Stromal cell of bone marrow (primary cell): ENCODE results near the gene STK10.

Source experiments
- DNase-seq: peaks from one replicate; pipeline ENCODE4 v3.0.0-alpha.2; 2012; ENCODE audit warnings: low read depth

STK10 gene

DNA sequence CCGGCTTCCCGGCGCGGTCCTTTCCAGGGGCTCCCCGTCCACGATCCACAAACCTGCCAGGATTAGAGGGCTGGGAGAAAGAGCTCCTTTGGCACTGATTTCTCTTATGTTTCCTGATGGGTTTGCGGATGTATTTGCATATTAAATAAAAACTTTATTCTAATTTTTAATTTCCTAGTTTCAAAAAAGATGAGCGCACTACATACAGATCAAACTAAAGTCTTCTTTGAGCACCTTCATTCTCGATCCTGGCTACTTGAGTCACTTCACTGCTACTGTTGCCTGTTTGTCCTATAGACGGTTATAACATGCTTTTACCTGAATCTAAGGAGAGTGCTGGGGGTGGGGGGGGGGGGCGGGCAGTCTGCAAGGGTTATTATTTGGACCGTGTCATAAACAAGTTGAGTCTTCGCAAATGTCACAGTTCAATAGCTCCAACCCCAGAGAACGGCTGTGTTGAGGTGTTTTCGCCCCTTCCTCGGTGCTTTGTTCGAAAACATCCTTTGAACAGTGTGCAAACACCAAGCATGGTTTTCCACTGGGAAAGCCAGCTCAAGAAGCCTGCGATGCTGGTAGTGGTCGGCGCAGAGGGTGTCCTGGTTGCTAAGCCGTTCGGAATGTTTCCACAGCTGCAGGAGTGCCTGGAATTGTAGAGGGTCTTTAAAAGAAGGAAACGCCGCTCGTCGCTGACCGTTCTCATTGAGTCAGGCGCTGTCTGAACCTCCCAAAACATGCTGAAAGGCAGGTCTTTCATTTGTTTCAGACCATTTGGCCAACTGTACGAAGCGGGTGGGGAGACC, 1.1 kb upstream of the STK10 start:
- DNase-seq: no peak

DNA sequence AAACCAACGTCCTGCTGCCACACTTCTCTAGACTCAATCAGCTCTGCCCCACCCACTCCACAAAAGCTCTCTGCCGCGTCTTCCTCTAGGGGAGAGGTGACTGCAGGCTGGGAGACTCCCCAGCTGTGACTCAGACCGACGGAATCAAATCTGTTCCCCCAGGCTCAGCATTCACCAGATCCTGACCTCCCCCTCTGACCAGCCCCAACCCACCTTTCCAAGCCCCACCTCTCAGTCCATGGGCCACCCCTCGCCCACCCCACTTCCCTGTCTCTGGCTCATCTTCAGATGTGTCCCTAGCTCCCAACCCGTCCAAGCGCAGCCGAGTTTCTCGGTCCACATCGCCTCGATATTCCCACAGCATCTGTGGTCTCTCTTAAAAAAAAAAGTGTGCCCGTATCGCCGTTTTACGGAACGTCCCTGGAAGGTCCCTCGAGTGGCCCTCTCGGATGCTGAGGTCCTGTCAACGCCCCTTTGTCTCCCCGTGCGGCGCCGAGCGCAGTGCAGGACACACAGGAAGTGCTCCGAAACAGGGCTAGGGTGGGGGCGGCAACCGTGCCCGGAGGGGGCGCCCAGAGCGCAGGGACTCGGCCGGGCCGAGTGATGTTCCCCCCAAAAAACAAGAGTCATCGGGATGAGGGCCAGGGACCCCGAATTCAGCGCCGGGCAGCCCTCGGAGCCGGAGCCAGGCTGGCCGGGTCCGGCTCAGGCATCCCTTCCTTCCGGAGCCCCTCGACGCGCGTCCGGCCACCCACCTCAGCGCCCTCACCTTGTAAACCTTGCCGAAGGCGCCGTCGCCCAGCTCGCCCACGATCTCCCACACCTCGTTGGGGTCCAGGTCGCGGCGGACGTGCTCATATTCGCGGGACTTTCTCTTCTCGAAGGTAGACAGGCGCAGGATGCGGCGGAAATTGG, 649 bp downstream of the STK10 start:
- no peak for DNase-seq

DNA sequence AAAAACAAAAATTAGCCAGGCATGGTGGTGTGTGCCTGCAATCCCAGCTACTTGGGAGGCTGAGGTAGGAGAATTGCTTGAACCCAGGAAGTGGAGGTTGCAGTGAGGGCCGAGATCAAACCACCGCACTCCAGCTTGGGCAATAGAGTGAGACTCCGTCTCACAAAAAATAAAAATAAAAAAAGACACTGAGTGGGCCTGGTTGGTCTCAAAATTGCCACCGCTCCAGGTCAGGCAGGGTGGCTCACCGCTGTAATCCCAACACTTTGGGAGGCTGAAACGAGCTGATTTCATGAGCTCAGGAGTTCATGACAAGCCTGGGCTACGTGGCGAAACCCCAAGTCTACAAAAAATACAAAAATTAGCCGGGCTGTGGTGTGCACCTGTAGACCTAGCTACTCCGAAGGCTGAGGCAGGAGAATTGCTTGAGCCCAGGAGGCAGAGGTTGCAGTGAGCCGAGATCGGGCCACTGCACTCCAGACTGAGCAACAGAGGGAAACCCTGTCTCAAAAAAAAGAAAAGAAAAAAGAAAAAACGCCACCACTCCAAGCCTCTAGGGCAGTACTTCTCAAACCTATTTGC, 1.8 kb downstream of the STK10 start:
- DNase-seq: no peak

DNA sequence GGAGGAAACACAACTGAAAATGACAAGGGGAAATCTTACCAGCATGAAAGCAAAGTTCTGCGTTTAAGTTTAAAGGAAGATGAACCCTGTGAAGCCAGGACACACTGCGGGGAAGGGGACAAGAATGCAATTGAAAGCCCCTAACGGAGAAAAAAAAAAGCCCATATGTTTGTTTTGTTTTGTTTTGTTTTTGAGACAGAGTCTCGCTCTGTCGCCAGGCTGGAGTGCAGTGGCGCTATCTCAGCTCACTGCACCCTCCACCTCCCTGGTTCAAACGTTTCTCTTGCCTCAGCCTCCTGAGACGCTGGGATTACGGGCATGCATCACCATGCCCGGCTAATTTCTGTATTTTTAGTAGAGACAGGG, 2.9 kb downstream of the STK10 start:
- no peak for DNase-seq

DNA sequence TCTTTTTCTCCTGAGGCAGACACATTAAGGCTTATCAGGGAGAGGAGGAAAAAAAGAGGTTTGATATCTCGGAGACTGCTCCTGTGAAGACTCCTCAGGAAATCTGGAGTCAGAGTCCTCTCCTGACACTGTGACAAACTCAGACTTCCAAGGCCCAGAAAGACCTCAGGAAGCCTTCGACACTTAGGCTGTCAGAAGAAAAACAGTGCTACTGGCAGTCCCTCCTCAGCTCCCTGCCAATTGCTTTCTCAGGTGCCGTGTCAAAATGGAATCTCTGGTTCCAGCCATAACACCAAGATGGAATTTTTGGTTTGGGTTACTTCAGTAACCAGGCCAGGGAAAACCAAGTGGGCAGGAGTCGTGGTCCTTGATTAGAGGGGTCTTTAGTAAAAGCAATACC, 4.1 kb downstream of the STK10 start:
- no peak for DNase-seq

DNA sequence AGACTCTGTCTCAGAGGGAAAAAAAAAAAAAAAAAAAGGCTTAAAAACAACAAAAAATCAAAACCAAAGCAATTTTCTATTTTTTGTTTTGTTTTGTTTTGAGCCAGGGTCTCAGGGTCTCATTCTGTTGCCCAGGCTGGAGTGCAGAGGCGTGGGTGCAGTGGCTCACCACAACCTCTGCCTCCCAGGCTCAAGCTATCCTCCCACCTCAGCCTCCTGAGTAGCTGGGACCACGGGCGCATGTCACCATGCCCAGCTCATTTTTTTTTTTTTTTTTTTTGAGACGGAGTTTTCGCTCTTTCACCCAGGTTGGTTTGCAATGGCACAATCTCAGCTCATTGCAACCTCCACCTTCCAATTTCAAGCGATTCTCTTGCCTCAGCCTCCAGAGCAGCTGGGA, 5.7 kb downstream of the STK10 start:
- DNase-seq: no peak

DNA sequence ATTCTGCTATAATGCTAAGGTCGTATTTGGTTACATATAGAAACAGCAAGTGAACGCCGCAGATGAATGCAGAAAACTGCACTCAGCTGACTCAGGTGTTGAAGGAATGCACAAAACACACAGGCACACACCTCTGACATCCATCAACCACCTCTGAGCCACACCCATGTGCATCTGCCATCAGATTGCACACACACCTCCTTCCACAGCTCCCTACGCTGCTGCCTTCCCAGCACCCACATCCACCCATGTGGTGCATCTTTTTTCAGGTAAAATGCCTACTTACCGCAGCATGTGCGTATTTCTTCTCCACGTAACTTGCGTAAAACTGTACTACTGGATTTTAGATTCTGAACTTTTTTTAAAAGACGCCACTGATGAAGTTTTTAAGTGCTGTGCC, 7.1 kb downstream of the STK10 start:
- DNase-seq: no peak

DNA sequence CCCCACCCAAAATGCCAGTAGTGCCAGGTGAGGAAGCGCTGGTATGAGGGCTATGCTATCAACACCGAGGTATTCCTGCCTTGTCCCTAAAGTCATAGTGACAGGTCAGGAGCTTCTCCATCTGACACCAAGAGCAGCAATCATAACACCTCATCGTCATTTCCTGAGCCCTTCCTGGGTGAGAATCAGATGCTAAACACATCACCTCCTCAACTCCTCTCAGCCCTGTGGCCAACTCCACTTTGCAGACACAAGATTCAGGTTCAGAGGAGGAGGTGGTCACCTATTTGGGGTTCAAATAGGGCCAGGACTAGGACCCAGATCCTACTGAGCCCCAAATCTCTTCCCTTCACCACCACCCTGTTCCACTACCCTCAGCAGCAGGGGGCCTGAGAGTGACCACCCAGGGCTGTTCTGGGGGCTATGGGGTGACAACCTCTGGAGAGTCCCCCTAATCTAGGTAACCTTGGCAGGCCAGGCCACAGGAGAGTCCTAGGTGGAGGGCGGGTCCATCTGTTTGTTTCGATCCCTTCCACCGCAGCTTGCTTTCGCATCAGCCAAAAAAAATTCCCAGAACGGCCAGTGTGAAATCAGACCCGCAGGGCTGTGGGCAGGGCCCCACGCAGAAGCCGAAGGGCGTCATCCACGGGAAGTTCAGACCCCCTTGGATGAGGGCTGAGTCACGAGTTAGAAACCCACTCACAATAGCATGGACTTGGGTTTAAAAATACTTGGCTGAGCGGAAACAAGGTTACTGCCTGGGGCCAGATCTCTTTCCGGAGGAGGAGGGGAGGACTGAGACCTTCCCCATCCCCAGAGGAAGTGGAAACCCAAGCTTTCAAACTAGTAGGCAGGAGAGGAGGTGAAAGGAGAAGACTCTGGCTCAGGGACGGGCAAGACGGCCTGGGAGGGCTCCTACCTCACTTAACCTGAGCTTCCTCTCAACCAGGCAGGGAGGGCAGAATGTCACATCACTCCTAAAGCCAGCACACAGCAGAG, 8.7 kb downstream of the STK10 start:
- no peak for DNase-seq

DNA sequence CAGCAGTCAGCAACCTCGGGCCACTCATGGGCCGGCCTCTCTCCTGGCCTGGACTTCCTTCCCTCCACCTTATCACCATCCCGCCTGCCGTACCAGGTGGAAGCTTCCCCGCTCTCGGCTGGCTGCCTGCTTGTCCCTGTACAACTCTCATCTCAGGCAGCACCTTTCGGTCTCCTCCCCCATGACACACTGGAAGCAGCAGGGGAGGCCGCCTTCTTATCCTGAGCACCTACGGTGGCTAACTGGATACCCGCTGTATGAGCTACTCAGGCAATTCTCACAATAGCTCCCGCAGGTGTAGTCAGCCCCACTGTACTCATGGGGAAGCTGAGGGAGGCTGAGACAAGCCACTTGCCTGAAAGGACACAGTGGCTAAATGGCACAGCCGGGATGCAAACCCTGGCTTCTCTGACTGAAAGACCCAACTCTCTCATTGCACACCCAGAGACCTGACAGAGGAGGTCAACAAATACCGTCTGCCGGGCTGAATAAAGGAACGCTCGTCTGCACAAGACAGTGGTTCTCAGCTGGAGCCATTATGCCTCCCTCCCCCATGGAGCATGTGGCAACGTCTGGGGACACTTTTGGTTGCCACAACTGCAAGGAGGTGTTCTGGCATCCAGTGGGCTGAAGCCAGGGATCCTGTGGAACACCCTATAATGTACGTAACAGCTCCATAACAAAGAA, 9.6 kb downstream of the STK10 start:
- no peak for DNase-seq

DNA sequence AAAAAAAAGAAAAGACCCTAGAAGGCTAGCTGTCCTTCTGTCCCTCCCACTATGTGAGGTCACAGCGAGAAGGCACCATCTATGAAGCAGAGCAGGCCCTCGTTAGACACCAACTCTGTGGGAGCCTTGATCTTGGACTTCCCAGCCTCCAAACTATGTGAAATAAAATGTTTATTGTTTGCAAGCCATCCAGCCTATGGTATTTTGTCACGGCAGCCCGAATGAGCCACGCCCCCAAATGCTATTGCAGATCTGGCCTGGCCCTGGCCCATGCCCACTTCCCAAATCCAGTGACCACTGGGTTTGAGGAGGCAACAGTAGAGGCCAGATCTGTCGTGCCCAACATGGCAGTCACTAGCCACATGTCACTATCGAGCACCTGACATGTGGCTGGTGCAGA, 10.8 kb downstream of the STK10 start:
- no peak for DNase-seq

DNA sequence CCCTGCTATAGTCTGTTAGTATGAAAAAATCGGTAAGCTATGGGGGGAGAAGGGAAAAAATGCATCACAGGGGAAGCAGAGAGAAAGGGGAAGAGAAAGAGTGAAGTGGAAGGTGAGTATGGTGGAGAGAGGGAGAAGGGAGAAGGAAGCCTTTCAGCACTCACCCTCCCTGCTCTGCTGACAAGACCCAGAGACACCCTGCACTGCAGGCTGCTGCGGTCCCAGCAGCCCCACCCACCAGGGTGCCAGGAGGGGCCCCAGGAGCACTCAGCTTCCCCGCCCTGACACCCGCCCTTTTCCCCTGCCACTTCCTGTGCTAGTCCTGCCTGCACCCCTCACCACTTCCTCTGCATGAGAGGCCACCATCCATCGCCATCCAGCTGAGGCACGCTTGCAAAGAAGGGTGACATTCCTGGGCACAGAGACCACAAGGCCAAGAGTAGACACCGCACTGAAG, 12.7 kb downstream of the STK10 start:
- DNase-seq: no peak

DNA sequence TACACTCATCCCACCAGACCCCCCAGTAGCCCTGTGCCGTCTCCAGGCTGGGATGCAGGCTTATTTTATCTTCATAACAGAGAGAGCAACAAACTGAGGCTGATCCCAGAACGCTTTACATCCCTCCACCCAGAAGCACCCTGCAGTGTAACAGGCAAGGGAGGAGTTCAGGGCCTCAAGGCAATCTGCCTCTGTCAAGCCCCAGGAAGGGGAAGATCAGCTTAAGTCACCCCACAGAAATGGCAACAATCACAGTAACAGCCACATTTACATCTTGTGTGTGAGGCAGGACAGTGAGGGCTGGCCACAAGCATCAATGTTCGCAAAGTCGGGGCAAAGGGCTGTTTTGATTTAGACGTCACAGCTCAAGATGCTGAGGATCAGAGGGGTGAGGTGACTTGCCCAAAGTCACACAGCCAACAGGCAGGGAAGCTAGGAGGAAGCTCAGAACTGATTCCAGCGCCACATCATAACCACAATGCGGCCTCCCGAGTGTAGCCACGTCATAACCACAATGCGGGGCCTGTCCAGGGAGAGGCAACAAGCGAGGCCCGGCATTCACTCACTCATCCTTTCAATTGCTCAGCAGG, 14.4 kb downstream of the STK10 start:
- DNase-seq: no peak

DNA sequence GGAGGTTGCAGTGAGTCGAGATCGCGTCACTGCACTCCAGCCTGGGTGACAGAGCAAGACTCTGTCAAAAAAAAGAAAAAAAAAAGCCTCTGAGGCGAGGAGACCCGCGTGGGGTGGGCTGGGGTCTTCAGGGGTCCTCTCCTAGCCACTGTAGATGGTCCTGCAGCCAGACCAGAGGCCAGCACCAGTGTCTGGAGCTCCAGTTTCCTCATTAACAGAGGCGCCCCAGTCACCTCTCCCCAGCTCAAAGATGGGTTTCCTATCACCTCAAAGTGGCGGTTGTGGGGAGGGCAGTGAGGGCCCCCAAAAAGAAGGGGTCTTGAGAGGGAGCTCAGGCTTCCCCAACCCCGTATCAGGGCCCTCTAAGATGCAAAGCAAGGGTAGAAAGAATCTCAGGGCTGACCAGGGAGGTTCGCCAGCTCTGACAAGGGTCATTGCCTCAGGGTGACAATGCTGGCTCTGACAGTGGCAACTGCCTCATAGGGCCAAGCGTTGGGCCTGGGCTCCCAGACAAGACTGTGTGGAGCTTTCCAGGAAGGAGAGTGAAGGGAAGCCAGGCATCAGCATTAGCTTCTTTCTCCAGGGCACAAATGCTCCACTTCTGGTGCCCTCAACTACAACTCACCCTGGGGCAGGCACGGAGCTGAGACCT, 15.0 kb downstream of the STK10 start:
- DNase-seq: no peak

DNA sequence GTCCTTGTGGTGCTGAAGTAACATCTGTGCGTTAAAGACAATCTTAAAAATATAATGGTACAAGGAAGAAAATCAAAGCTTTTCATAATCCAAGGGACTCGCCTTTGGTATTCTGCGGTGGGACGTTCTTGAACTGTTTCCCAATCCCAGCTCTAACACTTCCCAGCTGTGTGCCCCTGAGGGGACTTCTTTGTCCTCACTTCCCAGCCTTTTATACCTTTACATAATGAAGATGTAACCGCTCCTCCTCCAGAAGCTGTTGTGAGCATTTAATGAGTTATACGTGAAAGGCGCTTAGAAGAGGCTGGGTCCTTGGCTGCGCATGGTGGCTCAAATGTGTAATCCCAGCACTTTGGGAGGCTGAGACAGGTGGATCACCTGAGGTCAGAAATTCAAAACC, 16.9 kb downstream of the STK10 start:
- no peak for DNase-seq

DNA sequence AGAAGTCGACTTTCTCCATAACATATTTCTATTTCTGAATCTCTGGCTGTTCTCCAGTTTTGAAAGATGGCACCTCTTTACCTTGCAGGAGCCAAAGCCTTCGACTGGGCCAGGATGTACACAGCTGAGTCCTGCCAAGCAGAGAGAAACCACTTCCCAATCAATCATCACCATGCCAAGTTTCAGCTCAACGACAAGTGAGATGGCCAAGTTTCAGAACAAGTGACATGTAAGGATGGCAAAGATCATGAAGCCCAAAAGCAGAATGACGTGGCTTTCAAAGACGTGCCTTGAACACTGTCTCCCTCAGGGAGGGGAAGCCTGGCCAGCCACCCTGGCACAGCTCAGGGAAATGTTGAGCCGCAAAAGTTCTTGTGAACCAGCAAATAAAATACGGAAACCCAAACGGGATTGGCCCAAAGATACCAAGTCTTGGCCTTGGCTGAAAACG, 17.7 kb downstream of the STK10 start:
- DNase-seq: no peak

DNA sequence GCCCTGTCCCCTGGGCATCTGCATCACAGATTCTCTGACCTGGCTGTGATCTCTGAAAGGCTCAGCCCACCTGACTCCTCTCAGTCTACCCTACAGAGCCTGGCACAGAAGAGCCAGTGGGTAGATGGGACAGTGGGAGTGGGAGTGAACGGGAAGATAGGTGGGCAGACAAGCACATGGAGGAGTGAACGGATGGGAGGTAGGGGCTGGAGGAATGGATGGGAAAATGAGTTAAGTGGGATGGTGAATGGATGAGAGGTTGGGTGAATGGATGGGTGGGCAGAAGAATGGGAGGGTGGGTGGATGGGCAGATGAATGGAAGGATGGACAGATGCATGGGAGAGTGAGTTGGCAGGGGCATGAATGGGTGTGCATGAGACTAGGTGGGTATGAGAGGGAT, 18.8 kb downstream of the STK10 start:
- no peak for DNase-seq

DNA sequence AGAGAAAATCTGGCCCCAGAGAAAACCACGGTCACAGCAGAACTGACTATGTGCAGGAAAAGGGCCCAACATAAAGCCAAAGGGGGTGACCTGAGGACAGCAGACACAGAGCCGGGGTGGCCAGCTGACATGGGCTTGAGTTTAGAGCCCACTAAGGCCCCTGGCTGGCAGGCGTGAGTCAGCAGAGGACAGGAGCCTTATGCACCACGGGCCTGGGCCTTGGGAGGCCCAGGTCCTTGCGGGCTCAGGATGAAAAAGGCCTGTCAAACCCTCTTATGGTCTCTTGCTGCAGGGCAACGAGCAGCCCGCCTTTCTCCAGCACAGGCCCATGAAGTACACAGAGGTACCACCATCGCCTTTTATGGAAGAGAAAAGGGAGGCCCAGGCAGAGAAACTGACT, 19.7 kb downstream of the STK10 start:
- no peak for DNase-seq

DNA sequence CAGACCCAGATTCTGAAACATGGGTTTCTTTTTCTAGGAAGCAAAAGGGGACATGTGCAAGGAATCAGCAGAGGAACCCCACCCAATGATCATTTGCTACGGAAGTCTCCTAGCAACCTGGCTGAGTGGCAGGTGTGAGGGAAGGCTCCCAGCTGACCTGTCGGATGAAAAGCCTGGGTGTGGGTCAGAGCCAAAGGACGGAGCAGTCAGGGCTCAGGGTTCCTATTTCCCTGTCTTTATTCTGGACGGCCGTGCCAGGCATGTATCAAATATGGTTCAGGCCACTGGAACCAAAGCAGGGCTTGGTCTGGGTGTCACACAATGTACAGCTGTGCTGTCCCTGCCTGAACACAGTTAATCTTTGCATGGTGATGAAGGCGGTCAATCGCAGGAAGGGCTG, 20.1 kb downstream of the STK10 start:
- no peak for DNase-seq

DNA sequence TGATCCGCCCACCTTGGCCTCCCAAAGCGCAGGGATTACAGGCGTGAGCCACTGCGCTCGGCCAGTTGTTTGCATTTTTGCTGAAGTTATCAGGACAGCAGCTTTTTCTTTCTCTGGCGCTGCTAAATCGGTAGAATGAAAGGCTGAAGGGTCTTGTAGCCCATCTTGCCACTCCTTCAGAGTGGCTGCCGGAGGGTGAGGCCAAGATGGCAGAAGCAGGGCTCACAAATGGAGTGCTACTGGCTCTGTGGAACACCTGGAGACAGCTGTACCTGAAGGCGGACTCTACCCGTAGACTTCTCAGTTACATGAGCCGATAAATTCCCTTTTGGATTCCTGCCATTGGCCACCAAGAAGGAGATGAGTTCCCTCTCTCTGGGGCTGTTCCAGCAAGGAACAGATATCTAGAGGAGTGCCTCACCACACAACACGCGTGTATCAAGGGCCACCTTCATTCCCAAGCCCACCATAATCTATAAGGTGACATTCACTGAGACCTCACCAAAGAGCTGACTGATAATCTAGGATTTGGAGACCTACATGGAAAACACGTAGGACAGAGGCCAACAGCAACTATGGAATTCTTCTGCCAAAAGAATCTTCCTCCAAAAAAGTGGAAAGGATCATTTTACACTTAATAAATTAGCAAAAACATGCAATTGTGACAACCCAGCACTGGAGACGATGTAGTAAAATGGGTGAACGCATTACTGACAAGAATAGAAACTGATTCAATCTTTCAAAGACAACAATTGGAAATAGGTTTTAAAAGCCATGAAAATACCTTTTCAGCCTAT, 21.8 kb downstream of the STK10 start:
- no peak for DNase-seq
